ENCODE data around the gene B9D1. TPM values are rescaled to one million over a fixed set of nuclear protein-coding genes. Genes with fewer than 3 reads are reported as not detected.

B9D1 gene
- total RNA-seq, 1 experiment from 2014 or later, result 11.5 TPM

GRCh38 chr17:19301274-19301951 lies 61.1 kb downstream of the B9D1 start:
- Mint-ChIP-seq H3K4me3 (ENCODE audit: unreplicated experiment) (no peak overlapping the region), H3K36me3 (ENCODE audit: insufficient read depth, unreplicated experiment) (peaks cover 8% of the 10 kb centered on the region), H3K27ac (ENCODE audit: unreplicated experiment) (no peak overlapping the region), H3K9me3 (ENCODE audit: unreplicated experiment) (no peaks in the 10 kb centered on the region), H3K4me1 (ENCODE audit: low read depth, unreplicated experiment) (no peaks in the 10 kb centered on the region), H3K27me3 (ENCODE audit: insufficient read depth, unreplicated experiment) (no peaks in the 10 kb centered on the region)
- no peaks in the 10 kb centered on the region; the same call in none of the 2 replicates for H3K36me3 ChIP-seq (ENCODE audit: control insufficient read depth, insufficient read depth, low read length)
- no peak for TF ChIP-seq CTCF (IDR thresholded peaks at IDR 0.05; ENCODE audit: insufficient read depth in 1 of 2, low read depth in 1 of 2, low read length in 1 of 2, severe bottlenecking in 1 of 2, unreplicated experiment in 1 of 2)
- CTCF ChIA-PET, result interaction anchor here (0.7 kb wide), 1 partner anchor 58 kb away, joined by 5 read pairs; no protein-coding TSS in a partner anchor
- POLR2A ChIA-PET, result no interaction called here
- no peaks in the 10 kb centered on the region for H3K9me3 ChIP-seq
- no peak overlapping the region for H3K4me3 ChIP-seq (ENCODE audit: low read depth, low read length)
- H3K4me1 ChIP-seq, result peaks cover 2% of the 10 kb centered on the region; the same call in 1 of the 2 replicates
- DNase-seq, result no peak
- no TSS peak for BruUV-seq (replicated peaks)
- intact Hi-C loops (cut with micrococcal nuclease; ENCODE audit: unreplicated experiment), result no loop called here
- no peaks in the 10 kb centered on the region for H3K27me3 ChIP-seq (replicated peaks; ENCODE audit: control insufficient read depth, insufficient read depth, low read length)

DNA sequence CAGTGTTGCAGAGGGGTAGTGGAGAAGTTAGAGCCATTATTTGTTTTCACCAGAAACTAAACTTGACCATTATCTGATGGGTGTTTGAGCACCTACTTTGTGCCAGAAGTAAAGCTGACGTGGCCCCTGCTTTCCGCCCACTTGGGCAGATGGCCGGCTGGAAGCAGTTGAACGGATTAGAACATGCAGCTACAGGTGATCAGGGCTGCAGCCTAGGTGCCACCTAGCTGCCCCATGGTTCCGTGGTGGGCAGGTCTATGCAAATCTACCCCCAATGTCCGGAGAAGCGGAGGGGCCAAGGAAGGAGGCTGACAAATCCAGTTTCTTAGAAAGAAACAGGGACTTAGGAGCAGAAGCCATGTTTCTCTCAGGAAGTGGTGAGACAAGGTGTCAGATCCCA lies 62.7 kb downstream of the B9D1 start:
- Mint-ChIP-seq H3K4me3 (ENCODE audit: unreplicated experiment) (no peak overlapping the region), H3K9me3 (ENCODE audit: unreplicated experiment) (no peaks in the 10 kb centered on the region), H3K27me3 (ENCODE audit: insufficient read depth, unreplicated experiment) (no peaks in the 10 kb centered on the region), H3K27ac (ENCODE audit: unreplicated experiment) (no peak overlapping the region), H3K36me3 (ENCODE audit: insufficient read depth, unreplicated experiment) (peaks cover 14% of the 10 kb centered on the region), H3K4me1 (ENCODE audit: low read depth, unreplicated experiment) (no peaks in the 10 kb centered on the region)
- no peaks in the 10 kb centered on the region for H3K9me3 ChIP-seq
- H3K27me3 ChIP-seq (replicated peaks; ENCODE audit: control insufficient read depth, insufficient read depth, low read length), result no peaks in the 10 kb centered on the region
- no peaks in the 10 kb centered on the region; the same call in none of the 2 replicates for H3K36me3 ChIP-seq (ENCODE audit: control insufficient read depth, insufficient read depth, low read length)
- CTCF ChIA-PET, result no interaction called here
- TF ChIP-seq CTCF (IDR thresholded peaks at IDR 0.05; ENCODE audit: insufficient read depth in 1 of 2, low read depth in 1 of 2, low read length in 1 of 2, severe bottlenecking in 1 of 2, unreplicated experiment in 1 of 2), result no peak
- BruUV-seq (replicated peaks), result no TSS peak
- no peak for DNase-seq
- intact Hi-C loops (cut with micrococcal nuclease; ENCODE audit: unreplicated experiment), result no loop called here
- POLR2A ChIA-PET, result no interaction called here
- no peaks in the 10 kb centered on the region for H3K4me1 ChIP-seq
- H3K4me3 ChIP-seq (ENCODE audit: low read depth, low read length), result no peak overlapping the region

DNA sequence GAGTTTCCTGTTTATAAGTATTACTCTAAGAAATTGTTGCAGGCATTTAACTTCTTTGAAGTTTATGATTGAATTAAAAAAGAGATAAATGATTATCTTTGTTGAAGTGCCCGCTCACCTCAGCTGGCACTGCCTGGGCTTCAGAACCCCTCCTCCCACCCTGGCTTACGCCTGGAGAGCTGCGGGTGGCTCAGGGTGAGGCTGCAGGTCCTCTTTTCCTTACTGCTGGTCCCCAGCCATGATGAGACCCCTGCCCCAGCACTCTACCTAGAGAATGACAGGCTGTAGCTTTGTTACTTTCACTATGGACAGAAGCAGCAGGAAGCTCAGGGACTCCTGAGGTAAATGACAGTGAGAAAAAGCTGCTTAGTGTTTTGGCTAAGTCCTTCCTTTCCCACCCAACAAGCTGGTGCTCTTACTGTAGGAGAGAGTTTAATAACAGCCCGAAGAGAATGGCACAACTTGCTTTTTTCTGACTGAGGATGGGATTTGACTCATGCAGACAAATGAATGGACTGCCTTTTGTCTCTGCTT lies 63.2 kb downstream of the B9D1 start:
- no peaks in the 10 kb centered on the region for H3K9me3 Mint-ChIP-seq (ENCODE audit: unreplicated experiment)
- no TSS peak for BruUV-seq (replicated peaks)
- no peak for TF ChIP-seq CTCF (IDR thresholded peaks at IDR 0.05; ENCODE audit: insufficient read depth in 1 of 2, low read depth in 1 of 2, low read length in 1 of 2, severe bottlenecking in 1 of 2, unreplicated experiment in 1 of 2)
- H3K36me3 Mint-ChIP-seq (ENCODE audit: insufficient read depth, unreplicated experiment), result peaks cover 14% of the 10 kb centered on the region
- Histone ChIP-seq H3K4me1 (no peaks in the 10 kb centered on the region), H3K9me3 (no peaks in the 10 kb centered on the region), H3K4me3 (ENCODE audit: low read depth, low read length) (no peak overlapping the region), H3K27me3 (replicated peaks; ENCODE audit: control insufficient read depth, insufficient read depth, low read length) (no peaks in the 10 kb centered on the region), H3K36me3 (ENCODE audit: control insufficient read depth, insufficient read depth, low read length) (no peaks in the 10 kb centered on the region; the same call in none of the 2 replicates)
- ChIA-PET POLR2A (no interaction called here), CTCF (no interaction called here)
- DNase-seq, result no peak
- H3K27me3 Mint-ChIP-seq (ENCODE audit: insufficient read depth, unreplicated experiment), result no peaks in the 10 kb centered on the region
- intact Hi-C loops (cut with micrococcal nuclease; ENCODE audit: unreplicated experiment), result no loop called here
- no peaks in the 10 kb centered on the region for H3K4me1 Mint-ChIP-seq (ENCODE audit: low read depth, unreplicated experiment)
- no peak overlapping the region for H3K4me3 Mint-ChIP-seq (ENCODE audit: unreplicated experiment)
- H3K27ac Mint-ChIP-seq (ENCODE audit: unreplicated experiment), result no peak overlapping the region

Measured in Caco-2 (cell line).